Measurements from ENCODE around the gene VWCE. TPM values are rescaled to one million over a fixed set of nuclear protein-coding genes. Genes with fewer than 3 reads are reported as not detected.

VWCE gene
- total and polyA plus RNA-seq, 10 of the 15 experiments (the other 5 are each of a cell fraction or from before 2014, with no cell fraction given), result 0.10 to 4.9 (median 2.4) TPM

DNA sequence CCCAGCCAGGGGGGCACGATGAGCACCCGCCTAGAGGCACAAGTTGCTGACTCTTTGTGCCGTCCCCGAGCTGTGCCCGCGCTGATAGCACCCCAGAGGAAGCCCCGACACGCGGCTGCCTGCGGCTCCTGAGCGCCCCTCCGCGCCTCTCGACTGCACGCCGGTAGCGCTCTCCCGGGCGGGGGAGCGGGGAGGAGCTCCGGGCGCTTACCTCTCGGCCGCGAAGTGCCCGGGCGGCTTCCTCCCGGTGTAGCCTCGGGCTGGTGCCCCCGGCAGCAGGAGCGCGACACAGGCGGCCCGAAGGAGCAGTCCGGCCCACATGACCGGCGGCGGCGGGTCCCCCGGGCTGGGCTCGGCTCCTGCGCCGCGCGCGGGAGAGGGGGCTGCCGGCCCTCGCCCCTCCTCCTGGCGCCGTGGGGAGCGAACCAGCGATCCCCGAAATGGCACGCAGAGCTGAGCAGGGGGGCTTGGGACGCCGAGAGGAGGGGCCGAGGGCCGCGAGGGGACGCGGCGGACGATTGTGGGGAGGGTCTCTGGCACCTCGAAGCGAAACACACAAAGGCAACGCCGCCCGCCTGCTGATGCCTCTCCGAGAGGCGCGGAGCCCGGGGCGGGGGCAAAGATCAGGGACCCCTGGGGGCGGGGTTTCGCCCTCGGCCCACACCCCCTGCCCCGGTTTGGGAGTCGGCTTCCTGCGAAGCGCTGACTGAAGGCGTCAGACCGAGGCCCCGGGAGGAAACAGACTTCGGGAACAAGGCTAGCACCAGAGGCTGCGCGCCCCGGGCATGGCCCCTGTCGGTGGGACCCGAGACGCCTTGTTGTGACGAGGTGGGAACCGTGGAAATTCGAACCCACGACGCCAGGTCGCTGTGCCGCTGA is at the start of gene VWCE (continued):
- TF ChIP-seq, protein P1, sequence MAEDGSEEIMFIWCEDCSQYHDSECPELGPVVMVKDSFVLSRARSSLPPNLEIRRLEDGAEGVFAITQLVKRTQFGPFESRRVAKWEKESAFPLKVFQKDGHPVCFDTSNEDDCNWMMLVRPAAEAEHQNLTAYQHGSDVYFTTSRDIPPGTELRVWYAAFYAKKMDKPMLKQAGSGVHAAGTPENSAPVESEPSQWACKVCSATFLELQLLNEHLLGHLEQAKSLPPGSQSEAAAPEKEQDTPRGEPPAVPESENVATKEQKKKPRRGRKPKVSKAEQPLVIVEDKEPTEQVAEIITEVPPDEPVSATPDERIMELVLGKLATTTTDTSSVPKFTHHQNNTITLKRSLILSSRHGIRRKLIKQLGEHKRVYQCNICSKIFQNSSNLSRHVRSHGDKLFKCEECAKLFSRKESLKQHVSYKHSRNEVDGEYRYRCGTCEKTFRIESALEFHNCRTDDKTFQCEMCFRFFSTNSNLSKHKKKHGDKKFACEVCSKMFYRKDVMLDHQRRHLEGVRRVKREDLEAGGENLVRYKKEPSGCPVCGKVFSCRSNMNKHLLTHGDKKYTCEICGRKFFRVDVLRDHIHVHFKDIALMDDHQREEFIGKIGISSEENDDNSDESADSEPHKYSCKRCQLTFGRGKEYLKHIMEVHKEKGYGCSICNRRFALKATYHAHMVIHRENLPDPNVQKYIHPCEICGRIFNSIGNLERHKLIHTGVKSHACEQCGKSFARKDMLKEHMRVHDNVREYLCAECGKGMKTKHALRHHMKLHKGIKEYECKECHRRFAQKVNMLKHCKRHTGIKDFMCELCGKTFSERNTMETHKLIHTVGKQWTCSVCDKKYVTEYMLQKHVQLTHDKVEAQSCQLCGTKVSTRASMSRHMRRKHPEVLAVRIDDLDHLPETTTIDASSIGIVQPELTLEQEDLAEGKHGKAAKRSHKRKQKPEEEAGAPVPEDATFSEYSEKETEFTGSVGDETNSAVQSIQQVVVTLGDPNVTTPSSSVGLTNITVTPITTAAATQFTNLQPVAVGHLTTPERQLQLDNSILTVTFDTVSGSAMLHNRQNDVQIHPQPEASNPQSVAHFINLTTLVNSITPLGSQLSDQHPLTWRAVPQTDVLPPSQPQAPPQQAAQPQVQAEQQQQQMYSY (CRISPR knock-in tag; IDR thresholded peaks at IDR 0.05), result no peak
- TF ChIP-seq CBFB (IDR thresholded peaks at IDR 0.05; ENCODE audit: low read depth) (no peak), RAD21 (IDR thresholded peaks at IDR 0.05; ENCODE audit: insufficient read depth, low read depth, low read length) (peak; percentile 52), POLR2AphosphoS5 (IDR thresholded peaks at IDR 0.05; ENCODE audit: low read length) (peak; percentile 5; the same call in 1 of the 2 replicates), NR2C2 (IDR thresholded peaks at IDR 0.05; ENCODE audit: borderline replicate concordance, control insufficient read depth, insufficient read length, low read depth) (no peak), LARP7 (IDR thresholded peaks at IDR 0.05) (peak; percentile 48; the same call in 1 of the 2 replicates), ATF7 (IDR thresholded peaks at IDR 0.05; ENCODE audit: low read depth) (no peak), KDM1A (IDR thresholded peaks at IDR 0.05; ENCODE audit: borderline replicate concordance) (no peak), BRCA1 (IDR thresholded peaks at IDR 0.05; ENCODE audit: low read depth, low read length) (no peak), KLF5 (IDR thresholded peaks at IDR 0.05; ENCODE audit: partially characterized antibody) (no peak), TCF7 (IDR thresholded peaks at IDR 0.05; ENCODE audit: borderline replicate concordance) (no peak), BCL11A (IDR thresholded peaks at IDR 0.05; ENCODE audit: low read depth, low read length) (no peak)
- TF ChIP-seq, protein P2, sequence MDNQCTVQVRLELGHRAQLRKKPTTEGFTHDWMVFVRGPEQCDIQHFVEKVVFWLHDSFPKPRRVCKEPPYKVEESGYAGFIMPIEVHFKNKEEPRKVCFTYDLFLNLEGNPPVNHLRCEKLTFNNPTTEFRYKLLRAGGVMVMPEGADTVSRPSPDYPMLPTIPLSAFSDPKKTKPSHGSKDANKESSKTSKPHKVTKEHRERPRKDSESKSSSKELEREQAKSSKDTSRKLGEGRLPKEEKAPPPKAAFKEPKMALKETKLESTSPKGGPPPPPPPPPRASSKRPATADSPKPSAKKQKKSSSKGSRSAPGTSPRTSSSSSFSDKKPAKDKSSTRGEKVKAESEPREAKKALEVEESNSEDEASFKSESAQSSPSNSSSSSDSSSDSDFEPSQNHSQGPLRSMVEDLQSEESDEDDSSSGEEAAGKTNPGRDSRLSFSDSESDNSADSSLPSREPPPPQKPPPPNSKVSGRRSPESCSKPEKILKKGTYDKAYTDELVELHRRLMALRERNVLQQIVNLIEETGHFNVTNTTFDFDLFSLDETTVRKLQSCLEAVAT (IDR thresholded peaks at IDR 0.05), result no peak
- TF ChIP-seq, protein P3, sequence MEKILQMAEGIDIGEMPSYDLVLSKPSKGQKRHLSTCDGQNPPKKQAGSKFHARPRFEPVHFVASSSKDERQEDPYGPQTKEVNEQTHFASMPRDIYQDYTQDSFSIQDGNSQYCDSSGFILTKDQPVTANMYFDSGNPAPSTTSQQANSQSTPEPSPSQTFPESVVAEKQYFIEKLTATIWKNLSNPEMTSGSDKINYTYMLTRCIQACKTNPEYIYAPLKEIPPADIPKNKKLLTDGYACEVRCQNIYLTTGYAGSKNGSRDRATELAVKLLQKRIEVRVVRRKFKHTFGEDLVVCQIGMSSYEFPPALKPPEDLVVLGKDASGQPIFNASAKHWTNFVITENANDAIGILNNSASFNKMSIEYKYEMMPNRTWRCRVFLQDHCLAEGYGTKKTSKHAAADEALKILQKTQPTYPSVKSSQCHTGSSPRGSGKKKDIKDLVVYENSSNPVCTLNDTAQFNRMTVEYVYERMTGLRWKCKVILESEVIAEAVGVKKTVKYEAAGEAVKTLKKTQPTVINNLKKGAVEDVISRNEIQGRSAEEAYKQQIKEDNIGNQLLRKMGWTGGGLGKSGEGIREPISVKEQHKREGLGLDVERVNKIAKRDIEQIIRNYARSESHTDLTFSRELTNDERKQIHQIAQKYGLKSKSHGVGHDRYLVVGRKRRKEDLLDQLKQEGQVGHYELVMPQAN (conservative IDR thresholded peaks at IDR 0.05), result no peak
- TF ChIP-seq, protein P4, sequence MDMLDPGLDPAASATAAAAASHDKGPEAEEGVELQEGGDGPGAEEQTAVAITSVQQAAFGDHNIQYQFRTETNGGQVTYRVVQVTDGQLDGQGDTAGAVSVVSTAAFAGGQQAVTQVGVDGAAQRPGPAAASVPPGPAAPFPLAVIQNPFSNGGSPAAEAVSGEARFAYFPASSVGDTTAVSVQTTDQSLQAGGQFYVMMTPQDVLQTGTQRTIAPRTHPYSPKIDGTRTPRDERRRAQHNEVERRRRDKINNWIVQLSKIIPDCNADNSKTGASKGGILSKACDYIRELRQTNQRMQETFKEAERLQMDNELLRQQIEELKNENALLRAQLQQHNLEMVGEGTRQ (IDR thresholded peaks at IDR 0.05; ENCODE audit: borderline replicate concordance, low read depth, low read length), result no peak
- TF ChIP-seq, protein P5, sequence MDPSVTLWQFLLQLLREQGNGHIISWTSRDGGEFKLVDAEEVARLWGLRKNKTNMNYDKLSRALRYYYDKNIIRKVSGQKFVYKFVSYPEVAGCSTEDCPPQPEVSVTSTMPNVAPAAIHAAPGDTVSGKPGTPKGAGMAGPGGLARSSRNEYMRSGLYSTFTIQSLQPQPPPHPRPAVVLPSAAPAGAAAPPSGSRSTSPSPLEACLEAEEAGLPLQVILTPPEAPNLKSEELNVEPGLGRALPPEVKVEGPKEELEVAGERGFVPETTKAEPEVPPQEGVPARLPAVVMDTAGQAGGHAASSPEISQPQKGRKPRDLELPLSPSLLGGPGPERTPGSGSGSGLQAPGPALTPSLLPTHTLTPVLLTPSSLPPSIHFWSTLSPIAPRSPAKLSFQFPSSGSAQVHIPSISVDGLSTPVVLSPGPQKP (IDR thresholded peaks at IDR 0.05; ENCODE audit: low read depth, low read length), result no peak
- TF ChIP-seq, protein P6, sequence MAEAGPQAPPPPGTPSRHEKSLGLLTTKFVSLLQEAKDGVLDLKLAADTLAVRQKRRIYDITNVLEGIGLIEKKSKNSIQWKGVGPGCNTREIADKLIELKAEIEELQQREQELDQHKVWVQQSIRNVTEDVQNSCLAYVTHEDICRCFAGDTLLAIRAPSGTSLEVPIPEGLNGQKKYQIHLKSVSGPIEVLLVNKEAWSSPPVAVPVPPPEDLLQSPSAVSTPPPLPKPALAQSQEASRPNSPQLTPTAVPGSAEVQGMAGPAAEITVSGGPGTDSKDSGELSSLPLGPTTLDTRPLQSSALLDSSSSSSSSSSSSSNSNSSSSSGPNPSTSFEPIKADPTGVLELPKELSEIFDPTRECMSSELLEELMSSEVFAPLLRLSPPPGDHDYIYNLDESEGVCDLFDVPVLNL (IDR thresholded peaks at IDR 0.05; ENCODE audit: low read depth, low read length), result no peak
